Activated CD4-positive, alpha-beta T cell treated with anti-CD3 and anti-CD28 coated beads, Interleukin-2, amount 10 ng/mL, durations not matched to agents 7 days and 5 days (primary cell): ENCODE data around the gene TLK1. TPM values are rescaled to one million over a fixed set of nuclear protein-coding genes. Genes with fewer than 3 reads are reported as not detected.
"Not testable (repeated sequence)": the region's sequence is repeated elsewhere in the genome, so short reads cannot be mapped to it uniquely, and the experiment has no call there.

Experiments
- CTCF ChIA-PET: fragments of 350-600 bp; sonication (Branson Sonifier 250); formaldehyde crosslinking; loops from one replicate; lab custom pipeline; 2021; ENCODE audit warnings: antibody characterized with exemption; lab: Charles Lee
- POLR2A ChIA-PET: fragments of 350-600 bp; sonication (Branson Sonifier 250); formaldehyde crosslinking; loops from one replicate; lab custom pipeline; 2021; ENCODE audit warnings: antibody characterized with exemption; lab: Charles Lee
- DNase-seq: peaks from one replicate; pipeline ENCODE4 v3.0.0-alpha.2; 2020
- H3K27ac Mint-ChIP-seq: one replicate; pipeline ENCODE4 v1.8.0; 2021; ENCODE audit warnings: mild to moderate bottlenecking, moderate library complexity, mixed read lengths
- H3K27me3 Mint-ChIP-seq: one replicate; pipeline ENCODE4 v1.8.0; 2021; ENCODE audit warnings: mixed read lengths
- H3K36me3 Mint-ChIP-seq: one replicate; pipeline ENCODE4 v1.8.0; 2021; ENCODE audit warnings: low read depth, mixed read lengths
- H3K4me1 Mint-ChIP-seq: one replicate; pipeline ENCODE4 v1.8.0; 2021; ENCODE audit warnings: mixed read lengths
- H3K4me3 Mint-ChIP-seq: one replicate; pipeline ENCODE4 v1.8.0; 2021; ENCODE audit warnings: mild to moderate bottlenecking, moderate library complexity, mixed read lengths
- H3K9me3 Mint-ChIP-seq: one replicate; pipeline ENCODE4 v1.8.0; 2021; ENCODE audit warnings: mixed read lengths
- total RNA-seq, 2 experiments: library from RNA; stranded (reverse); gene quantifications; one replicate each; pipeline ENCODE4 v1.2.3, GENCODE V29; 2021

Gene TLK1
- total RNA-seq, 2 experiments from 2014 or later: 87.1 to 92.5 TPM

DNA sequence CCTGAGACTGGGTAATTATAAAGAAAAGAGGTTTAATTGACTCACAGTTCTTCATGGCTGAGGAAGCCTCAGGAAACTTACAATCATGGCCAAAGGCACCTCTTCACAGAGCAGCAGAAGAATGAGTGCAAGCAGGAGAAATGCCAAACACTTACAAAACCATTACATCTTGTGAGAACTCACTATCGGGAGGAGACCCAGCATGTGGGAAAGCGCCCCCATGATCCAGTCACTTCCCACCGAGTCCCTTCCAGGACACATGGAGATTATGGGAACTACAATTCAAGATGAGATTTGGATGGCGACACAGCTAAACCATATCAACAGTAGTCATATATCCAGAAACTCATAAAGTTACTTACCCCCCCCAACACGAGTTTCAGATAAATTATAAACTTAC is 28.6 kb downstream of the TLK1 start:
- CTCF ChIA-PET: interaction anchor here (0.7 kb wide), 1 partner anchor 257 kb away, joined by 3 read pairs; no protein-coding TSS in a partner anchor
- Mint-ChIP-seq H3K27ac (no peak overlapping the region), H3K4me1 (peaks cover 16% of the 10 kb centered on the region), H3K27me3 (no peaks in the 10 kb centered on the region), H3K36me3 (peaks cover 11% of the 10 kb centered on the region), H3K4me3 (no peak overlapping the region), H3K9me3 (no peaks in the 10 kb centered on the region)
- POLR2A ChIA-PET: interaction anchor here (0.6 kb wide), 1 partner anchor 400 kb away, joined by 3 read pairs; no protein-coding TSS in a partner anchor
- no peak for DNase-seq

DNA sequence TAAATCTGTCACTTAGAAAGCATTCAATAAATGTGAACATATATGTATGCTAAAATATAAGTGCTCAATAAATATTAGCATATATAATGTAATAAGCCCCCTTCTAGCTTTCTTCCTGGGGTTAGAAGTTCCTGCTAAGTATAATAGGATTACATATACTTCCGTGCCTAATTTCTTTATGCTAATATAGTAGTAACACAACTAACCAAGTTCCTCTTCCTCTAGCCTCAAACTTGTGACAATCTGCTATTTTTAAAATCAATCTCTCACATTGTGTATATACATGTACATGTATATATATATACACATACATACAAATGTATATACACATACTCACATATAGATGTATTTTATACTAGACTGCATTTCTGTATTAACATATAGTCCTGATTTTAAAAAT is 32.2 kb downstream of the TLK1 start:
- no peaks in the 10 kb centered on the region for H3K4me1 Mint-ChIP-seq
- H3K27me3 Mint-ChIP-seq: no peaks in the 10 kb centered on the region
- H3K36me3 Mint-ChIP-seq: peaks cover 3% of the 10 kb centered on the region
- no peak for DNase-seq
- CTCF ChIA-PET: no interaction called here
- POLR2A ChIA-PET: no interaction called here
- no peak overlapping the region for H3K4me3 Mint-ChIP-seq
- no peak overlapping the region for H3K27ac Mint-ChIP-seq
- no peaks in the 10 kb centered on the region for H3K9me3 Mint-ChIP-seq

DNA sequence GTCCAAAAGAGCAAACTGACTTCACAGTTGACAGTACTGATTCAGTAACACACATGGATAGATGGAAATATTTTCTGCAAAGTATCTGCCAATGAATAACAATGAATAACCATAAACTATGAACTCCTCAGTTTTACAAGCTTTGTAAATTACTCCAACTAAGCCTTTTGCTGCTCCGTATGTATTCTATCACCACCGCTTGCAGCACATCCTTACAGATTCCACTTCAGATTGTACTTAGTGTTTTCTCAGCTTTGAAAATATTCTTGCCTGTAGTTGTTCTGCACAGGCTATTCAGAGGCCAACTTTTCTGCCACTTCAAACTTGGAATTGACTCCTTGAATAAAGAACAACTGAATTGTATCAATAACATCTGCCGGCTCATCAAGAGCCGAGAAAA is 36.2 kb downstream of the TLK1 start:
- Mint-ChIP-seq H3K27me3 (no peaks in the 10 kb centered on the region), H3K9me3 (no peaks in the 10 kb centered on the region), H3K36me3 (peaks cover 5% of the 10 kb centered on the region), H3K4me3 (no peak overlapping the region), H3K27ac (no peak overlapping the region), H3K4me1 (peaks cover 2% of the 10 kb centered on the region)
- ChIA-PET CTCF (no interaction called here), POLR2A (no interaction called here)
- no peak for DNase-seq

DNA sequence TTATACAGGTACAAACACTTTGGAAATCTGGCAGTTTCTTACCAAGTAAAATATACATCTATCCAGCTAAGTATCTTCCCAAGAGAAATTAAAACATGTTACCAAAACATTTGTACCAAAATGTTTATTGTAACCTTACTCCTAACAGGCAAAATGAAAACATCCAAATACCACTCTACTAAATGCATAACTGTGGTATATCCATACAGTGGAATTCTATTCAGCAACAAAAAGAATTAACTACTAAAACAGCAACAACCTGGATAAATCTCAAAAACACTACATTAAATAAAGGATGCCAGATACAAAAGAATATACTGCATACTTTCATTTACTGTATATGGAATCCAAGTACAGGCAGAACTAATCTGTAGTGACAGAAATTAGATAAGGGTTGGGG is 51.1 kb downstream of the TLK1 start:
- peaks cover 11% of the 10 kb centered on the region for H3K4me1 Mint-ChIP-seq
- peaks cover 2% of the 10 kb centered on the region for H3K9me3 Mint-ChIP-seq
- ChIA-PET CTCF (no interaction called here), POLR2A (no interaction called here)
- no peak overlapping the region for H3K4me3 Mint-ChIP-seq
- H3K27ac Mint-ChIP-seq: no peak overlapping the region
- peaks cover 52% of the 10 kb centered on the region for H3K36me3 Mint-ChIP-seq
- no peak for DNase-seq
- H3K27me3 Mint-ChIP-seq: no peaks in the 10 kb centered on the region

DNA sequence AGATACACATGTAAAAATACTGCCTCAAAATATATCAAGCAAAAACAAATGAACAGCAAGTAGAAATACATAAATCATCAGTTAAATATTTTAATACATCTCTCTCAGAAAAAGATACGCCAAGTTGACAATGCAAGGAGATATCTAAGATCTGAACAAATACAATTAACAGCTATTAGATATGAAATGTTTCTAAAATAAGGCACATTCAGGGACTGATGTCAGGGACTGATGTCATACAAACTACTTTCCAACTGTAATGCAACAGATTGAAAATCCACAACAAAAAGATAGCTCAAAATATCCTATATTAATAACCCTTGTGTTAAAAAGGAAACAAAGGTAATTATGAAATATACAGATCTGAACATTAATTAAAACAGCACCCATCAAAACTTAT is 51.7 kb downstream of the TLK1 start:
- peaks cover 51% of the 10 kb centered on the region for H3K36me3 Mint-ChIP-seq
- H3K4me3 Mint-ChIP-seq: no peak overlapping the region
- H3K4me1 Mint-ChIP-seq: peaks cover 11% of the 10 kb centered on the region
- no peak overlapping the region for H3K27ac Mint-ChIP-seq
- H3K27me3 Mint-ChIP-seq: no peaks in the 10 kb centered on the region
- DNase-seq: no peak
- H3K9me3 Mint-ChIP-seq: no peaks in the 10 kb centered on the region
- ChIA-PET CTCF (no interaction called here), POLR2A (interaction anchor here (0.6 kb wide), 1 partner anchor 165 kb away, joined by 3 read pairs; no protein-coding TSS in a partner anchor)

DNA sequence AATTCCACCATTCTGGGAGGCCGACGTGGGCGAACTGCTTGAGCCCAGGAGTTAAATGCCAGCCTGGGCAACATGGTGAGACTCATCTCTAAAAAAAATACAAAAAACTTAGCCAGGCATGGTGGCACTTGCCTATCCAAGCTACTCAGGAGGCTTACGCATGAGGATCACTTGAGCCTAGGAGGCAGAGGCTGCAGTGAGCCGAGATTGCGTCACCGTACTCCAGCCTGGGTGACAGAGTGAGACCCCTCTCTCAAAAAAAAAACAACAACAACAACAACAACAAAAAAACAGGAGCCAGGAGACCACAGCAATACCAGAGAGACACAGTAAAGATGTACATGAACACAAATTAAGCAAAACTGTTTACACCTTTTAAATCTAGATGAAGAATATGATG is 52.9 kb downstream of the TLK1 start:
- POLR2A ChIA-PET: no interaction called here
- H3K4me1 Mint-ChIP-seq: peaks cover 16% of the 10 kb centered on the region
- H3K4me3 Mint-ChIP-seq: no peak overlapping the region

DNA sequence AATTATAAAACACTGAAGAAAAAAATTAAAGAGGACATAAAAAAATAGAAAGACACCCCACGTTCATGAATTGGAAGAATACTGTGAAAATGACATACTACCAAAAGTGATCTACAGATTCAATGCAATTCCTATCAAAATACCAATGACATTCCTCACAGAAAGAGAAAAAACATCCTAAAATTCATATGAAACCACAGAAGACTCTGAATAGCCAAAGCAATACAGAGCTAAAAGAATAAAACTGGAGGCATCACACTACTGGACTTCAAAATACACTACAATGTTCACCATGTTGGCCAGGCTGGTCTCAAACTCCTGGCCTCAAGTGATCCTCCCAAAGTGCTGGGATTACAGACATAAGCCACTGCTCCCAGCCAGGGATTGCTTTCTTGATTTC is 56.3 kb downstream of the TLK1 start:
- H3K9me3 Mint-ChIP-seq: peaks cover 15% of the 10 kb centered on the region
- ChIA-PET CTCF (interaction anchor here (0.8 kb wide), 1 partner anchor 210 kb away, joined by 5 read pairs; no protein-coding TSS in a partner anchor), POLR2A (no interaction called here)
- H3K4me3 Mint-ChIP-seq: no peak overlapping the region
- no peak for DNase-seq
- no peaks in the 10 kb centered on the region for H3K27me3 Mint-ChIP-seq
- H3K27ac Mint-ChIP-seq: no peak overlapping the region
- H3K4me1 Mint-ChIP-seq: peaks cover 18% of the 10 kb centered on the region
- peaks cover 64% of the 10 kb centered on the region for H3K36me3 Mint-ChIP-seq

More for the DNA sequence above, 52.9 kb downstream of the TLK1 start:
- H3K9me3 Mint-ChIP-seq: no peaks in the 10 kb centered on the region
- no peak overlapping the region for H3K27ac Mint-ChIP-seq
- no peaks in the 10 kb centered on the region for H3K27me3 Mint-ChIP-seq
- CTCF ChIA-PET: no interaction called here
- H3K36me3 Mint-ChIP-seq: peaks cover 51% of the 10 kb centered on the region
- DNase-seq: no peak

DNA sequence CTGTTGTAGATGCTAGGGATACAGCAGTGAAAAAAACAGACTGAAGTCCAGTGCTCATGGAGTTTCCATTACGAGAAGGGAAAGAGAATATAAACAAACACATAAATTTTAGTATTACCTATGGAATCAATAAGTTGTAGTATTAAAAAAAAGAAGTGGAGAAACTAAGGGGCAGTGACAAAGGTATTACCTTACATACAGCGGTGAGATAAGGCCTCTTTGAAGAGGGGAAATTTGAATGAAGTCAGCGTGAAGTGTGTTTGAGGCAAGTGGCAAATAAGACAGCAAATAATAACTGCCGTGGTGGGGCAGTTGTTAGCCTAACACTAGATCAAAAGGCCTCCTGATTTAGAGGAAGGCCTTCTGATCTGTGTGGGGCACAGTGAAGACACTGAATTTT is 57.9 kb downstream of the TLK1 start:
- CTCF ChIA-PET: no interaction called here
- DNase-seq: no peak
- H3K36me3 Mint-ChIP-seq: peaks cover 71% of the 10 kb centered on the region
- POLR2A ChIA-PET: no interaction called here
- H3K4me1 Mint-ChIP-seq: peaks cover 16% of the 10 kb centered on the region
- H3K4me3 Mint-ChIP-seq: no peak overlapping the region
- H3K9me3 Mint-ChIP-seq: peaks cover 28% of the 10 kb centered on the region
- no peak overlapping the region for H3K27ac Mint-ChIP-seq
- no peaks in the 10 kb centered on the region for H3K27me3 Mint-ChIP-seq

DNA sequence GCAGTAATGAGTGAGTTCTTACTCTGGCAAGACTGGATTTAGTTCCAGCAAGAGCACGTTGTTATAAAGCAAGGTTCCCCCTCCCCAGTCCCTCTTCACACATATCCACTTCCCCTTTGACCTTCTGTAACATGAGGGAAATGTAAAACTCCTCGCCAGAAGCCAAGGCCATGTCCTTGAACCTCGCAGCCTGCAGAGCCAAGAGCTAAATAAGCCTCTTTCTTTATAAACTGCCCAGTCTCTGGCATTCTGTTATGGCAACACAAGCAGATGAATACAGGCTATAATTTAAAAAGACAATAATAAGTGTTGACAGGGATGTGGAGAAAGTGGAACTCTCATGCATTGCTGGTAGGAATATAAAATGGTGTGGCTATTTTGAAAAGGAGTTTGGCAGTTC is 60.3 kb downstream of the TLK1 start:
- Mint-ChIP-seq H3K36me3 (peaks cover 70% of the 10 kb centered on the region), H3K9me3 (peaks cover 36% of the 10 kb centered on the region), H3K4me1 (peaks cover 20% of the 10 kb centered on the region), H3K27ac (no peak overlapping the region), H3K27me3 (no peaks in the 10 kb centered on the region), H3K4me3 (no peak overlapping the region)
- CTCF ChIA-PET: interaction anchor here (0.6 kb wide), 1 partner anchor 49 kb away, joined by 3 read pairs; no protein-coding TSS in a partner anchor
- no peak for DNase-seq
- POLR2A ChIA-PET: no interaction called here

DNA sequence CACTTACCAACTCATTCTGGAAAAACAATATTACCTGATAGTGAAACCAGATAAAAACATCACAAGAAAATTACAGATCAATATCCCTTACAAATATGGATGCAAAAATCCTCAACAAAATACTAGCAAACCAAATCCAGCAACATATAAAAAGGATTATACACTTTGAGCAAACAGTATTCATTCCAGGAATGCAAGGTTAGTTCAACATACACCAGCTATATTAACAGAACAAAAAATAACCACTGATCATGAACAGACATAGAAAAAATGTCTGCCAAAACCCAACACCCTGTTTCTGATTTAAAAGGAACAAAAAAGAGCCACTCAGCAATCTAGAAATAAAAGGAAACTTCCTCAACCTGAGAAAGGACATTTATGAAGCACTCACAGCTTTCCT is 62.1 kb downstream of the TLK1 start:
- POLR2A ChIA-PET: no interaction called here
- Mint-ChIP-seq H3K36me3 (peaks cover 63% of the 10 kb centered on the region), H3K4me3 (no peak overlapping the region), H3K9me3 (peaks cover 36% of the 10 kb centered on the region), H3K27ac (no peak overlapping the region), H3K27me3 (no peaks in the 10 kb centered on the region), H3K4me1 (peaks cover 26% of the 10 kb centered on the region)
- CTCF ChIA-PET: no interaction called here
- no peak for DNase-seq

DNA sequence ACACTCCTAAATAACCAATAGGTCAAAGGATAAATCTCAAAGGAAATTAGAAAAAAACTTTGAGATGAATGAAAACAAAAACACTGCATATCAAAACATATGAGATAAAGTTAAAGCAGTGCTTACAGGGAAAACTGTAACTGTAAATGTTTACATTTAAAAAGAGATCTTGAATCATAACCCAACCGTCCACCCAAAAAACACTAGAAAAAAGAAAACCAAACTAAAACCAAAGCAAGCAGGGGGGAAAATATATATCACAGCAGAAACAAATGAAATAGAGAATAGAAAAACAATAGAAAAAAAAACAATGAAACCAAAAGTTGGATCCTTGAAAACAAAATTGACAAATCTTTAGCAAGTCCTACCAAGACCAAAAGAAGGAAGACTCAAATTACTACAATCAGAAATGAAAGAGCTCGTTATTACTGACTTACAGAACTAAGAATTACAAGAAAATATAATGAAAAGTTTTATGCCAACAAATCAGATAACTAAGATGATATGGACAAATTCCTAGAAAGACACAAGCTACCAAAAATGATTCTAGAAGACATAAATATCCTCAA is 65.6 kb downstream of the TLK1 start:
- ChIA-PET POLR2A (no interaction called here), CTCF (no interaction called here)
- no peak overlapping the region for H3K27ac Mint-ChIP-seq
- peaks cover 19% of the 10 kb centered on the region for H3K4me1 Mint-ChIP-seq
- H3K9me3 Mint-ChIP-seq: peaks cover 27% of the 10 kb centered on the region
- no peak for DNase-seq
- no peak overlapping the region for H3K4me3 Mint-ChIP-seq
- no peaks in the 10 kb centered on the region for H3K27me3 Mint-ChIP-seq
- H3K36me3 Mint-ChIP-seq: peaks cover 55% of the 10 kb centered on the region

DNA sequence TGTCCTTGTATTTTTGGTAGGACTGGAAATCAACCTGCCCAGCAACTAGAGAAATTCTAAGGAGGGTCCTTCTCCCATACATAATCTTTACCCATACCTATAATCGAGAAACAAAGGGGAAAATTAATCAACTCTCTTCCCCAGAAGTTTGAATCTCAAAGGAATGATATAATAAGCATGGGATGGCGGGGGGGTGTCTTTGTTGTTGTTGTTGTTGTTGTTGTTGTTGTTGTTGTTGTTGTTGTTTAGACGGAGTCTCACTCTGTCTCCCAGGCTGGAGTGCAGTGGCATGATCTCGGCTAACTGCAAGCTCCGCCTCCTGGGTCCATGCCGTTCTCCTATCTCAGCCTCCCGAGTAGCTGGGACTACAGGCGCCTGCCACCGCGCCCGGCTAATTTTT is 69.2 kb downstream of the TLK1 start:
- H3K4me1 Mint-ChIP-seq: peaks cover 45% of the 10 kb centered on the region
- DNase-seq, H3K4me3 Mint-ChIP-seq, POLR2A ChIA-PET, H3K27ac Mint-ChIP-seq, H3K27me3 Mint-ChIP-seq, H3K9me3 Mint-ChIP-seq: not testable (repeated sequence)
- H3K36me3 Mint-ChIP-seq: peaks cover 28% of the 10 kb centered on the region
- CTCF ChIA-PET: interaction anchor here (0.6 kb wide), 1 partner anchor 18 kb away, joined by 3 read pairs; no protein-coding TSS in a partner anchor

DNA sequence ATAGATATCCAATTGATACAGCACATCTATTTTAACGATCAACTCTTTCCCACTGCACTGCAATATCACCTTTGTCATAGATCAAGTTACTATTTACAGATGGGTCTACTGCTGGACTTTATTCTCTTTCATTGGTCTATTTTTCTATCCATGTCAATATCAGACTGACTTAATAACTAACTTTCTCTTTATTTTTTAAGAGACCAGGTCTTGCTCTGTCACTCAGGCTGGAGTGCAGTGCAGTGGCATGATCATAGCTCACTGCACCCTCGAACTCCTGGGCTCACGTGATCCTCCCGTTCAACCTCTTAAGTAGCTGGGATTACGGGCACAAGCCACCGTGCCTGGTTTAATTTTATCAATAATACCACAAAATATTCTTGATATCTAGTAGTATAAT is 71.2 kb downstream of the TLK1 start:
- H3K27ac Mint-ChIP-seq: no peak overlapping the region
- H3K27me3 Mint-ChIP-seq: no peaks in the 10 kb centered on the region
- H3K9me3 Mint-ChIP-seq: no peaks in the 10 kb centered on the region
- no peak for DNase-seq
- peaks cover 46% of the 10 kb centered on the region for H3K4me1 Mint-ChIP-seq
- ChIA-PET CTCF (interaction anchor here (1.4 kb wide), 1 partner anchor 117 kb away, joined by 3 read pairs; no protein-coding TSS in a partner anchor), POLR2A (no interaction called here)
- peaks cover 22% of the 10 kb centered on the region for H3K36me3 Mint-ChIP-seq
- no peak overlapping the region for H3K4me3 Mint-ChIP-seq
